Activated T-cell treated with anti-CD3 and anti-CD28 coated beads, Interleukin-2, amount 50 U/mL, for 72 hours (primary cell): ENCODE data around the gene TTF2. TPM values are rescaled to one million over a fixed set of nuclear protein-coding genes. Genes with fewer than 3 reads are reported as not detected.

Experiments used
- ATAC-seq, 2 donors: fragments of 150-1000 bp; cut with Tn5 transposase; replicated peaks in 1 of 2; 2 replicates each; pipeline ENCODE4 v1.10.0; 2021; ENCODE audit warnings: moderate library complexity in 2 of 2, mild to moderate bottlenecking in 1 of 2
- DNase-seq, 2 donors: peaks; one replicate each; pipeline ENCODE4 v3.0.0; 2021 to 2022; ENCODE audit warnings: mixed read lengths in 1 of 2
- H3K27ac Mint-ChIP-seq: one replicate; pipeline ENCODE4 v1.8.0; 2022; ENCODE audit warnings: mild to moderate bottlenecking, moderate library complexity, mixed read lengths
- H3K27me3 Mint-ChIP-seq: one replicate; pipeline ENCODE4 v1.8.0; 2022; ENCODE audit warnings: low read depth, mixed read lengths
- H3K36me3 Mint-ChIP-seq, 2 donors: one replicate each; pipeline ENCODE4 v1.8.0; 2022; ENCODE audit warnings: mixed read lengths in 2 of 2, mild to moderate bottlenecking in 1 of 2; ENCODE audit not compliant: insufficient read depth in 2 of 2
- H3K4me1 Mint-ChIP-seq: one replicate; pipeline ENCODE4 v1.8.0; 2022; ENCODE audit warnings: low read depth, mixed read lengths
- H3K4me3 Mint-ChIP-seq, 2 donors: one replicate each; pipeline ENCODE4 v1.8.0; 2022; ENCODE audit warnings: mild to moderate bottlenecking in 2 of 2, mixed read lengths in 2 of 2, moderate library complexity in 2 of 2
- H3K9me3 Mint-ChIP-seq, 2 donors: one replicate each; pipeline ENCODE4 v1.8.0; 2022; ENCODE audit warnings: mixed read lengths in 2 of 2
- total RNA-seq, 2 donors: library from RNA; stranded (reverse); gene quantifications; one replicate each; pipeline ENCODE4 v1.2.3, GENCODE V29; 2022

TTF2 gene
- total RNA-seq = 100 to 1,000 TPM; 104 to 107 TPM

GRCh38 chr1:117059678-117060440, at the start of gene TTF2:
TTF2 (plus strand) TSS chr1:117060326; CDS start chr1:117060347, 21 bp downstream.
- peak; percentile 90 for ATAC-seq
- H3K9me3 Mint-ChIP-seq = no peaks in the 10 kb centered on the region
- peaks cover 68% of the 10 kb centered on the region for H3K4me1 Mint-ChIP-seq
- DNase-seq = peak; percentile 94 to 98
- no peaks in the 10 kb centered on the region for H3K27me3 Mint-ChIP-seq
- H3K27ac Mint-ChIP-seq = no peak within 1 kb of the TSS
- no peak within 1 kb of the TSS for H3K4me3 Mint-ChIP-seq
- peaks cover 8 to 30% of the 10 kb centered on the region in 2 donors for H3K36me3 Mint-ChIP-seq

GRCh38 chr1:117011334-117011733, 48.8 kb upstream of the TTF2 start:
- Mint-ChIP-seq H3K27ac (no peak overlapping the region), H3K4me1 (peaks cover 63% of the 10 kb centered on the region), H3K9me3 (no peaks in the 10 kb centered on the region), H3K4me3 (no peak overlapping the region), H3K27me3 (no peaks in the 10 kb centered on the region), H3K36me3 (no peaks in the 10 kb centered on the region)
- no peak for ATAC-seq
- DNase-seq = no peak

GRCh38 chr1:117013309-117013858, 46.7 kb upstream of the TTF2 start:
- peaks cover 65% of the 10 kb centered on the region for H3K4me1 Mint-ChIP-seq
- H3K27ac Mint-ChIP-seq = no peak overlapping the region
- no peaks in the 10 kb centered on the region for H3K27me3 Mint-ChIP-seq
- no peak overlapping the region for H3K4me3 Mint-ChIP-seq
- DNase-seq (no peak), ATAC-seq (no peak)
- no peaks in the 10 kb centered on the region for H3K36me3 Mint-ChIP-seq
- no peaks in the 10 kb centered on the region for H3K9me3 Mint-ChIP-seq

- Mint-ChIP-seq H3K9me3 (no peaks in the 10 kb centered on the region), H3K4me3 (peak overlapping the region; percentile 27 to 49), H3K27ac (no peak overlapping the region), H3K4me1 (peaks cover 56% of the 10 kb centered on the region), H3K27me3 (no peaks in the 10 kb centered on the region), H3K36me3 (no peaks in the 10 kb centered on the region)
- peak in 1 of 2 donors; percentile 18 for DNase-seq
- peak; percentile 81 to 82 for ATAC-seq
These were observed 45.9 kb upstream of the TTF2 start for GRCh38 chr1:117014209-117014608.

- peaks cover 49% of the 10 kb centered on the region for H3K4me1 Mint-ChIP-seq
These were observed 44.4 kb upstream of the TTF2 start for GRCh38 chr1:117015724-117016123.

GRCh38 chr1:117017062-117017461, 43.1 kb upstream of the TTF2 start:
- DNase-seq (no peak), ATAC-seq (peak in 1 of 2 donors; percentile 18)
- Mint-ChIP-seq H3K9me3 (no peaks in the 10 kb centered on the region), H3K27ac (no peak overlapping the region), H3K4me3 (no peak overlapping the region), H3K27me3 (no peaks in the 10 kb centered on the region), H3K4me1 (peaks cover 49% of the 10 kb centered on the region), H3K36me3 (no peaks in the 10 kb centered on the region)

More at GRCh38 chr1:117015724-117016123, 44.4 kb upstream of the TTF2 start:
- no peak for DNase-seq
- Mint-ChIP-seq H3K9me3 (no peaks in the 10 kb centered on the region), H3K27me3 (no peaks in the 10 kb centered on the region), H3K36me3 (no peaks in the 10 kb centered on the region), H3K4me3 (peak overlapping the region in 1 of 2 donors; percentile 13), H3K27ac (no peak overlapping the region)
- no peak for ATAC-seq

- no peak for ATAC-seq
- Mint-ChIP-seq H3K4me1 (peaks cover 49% of the 10 kb centered on the region), H3K27me3 (no peaks in the 10 kb centered on the region), H3K4me3 (no peak overlapping the region), H3K36me3 (no peaks in the 10 kb centered on the region), H3K27ac (no peak overlapping the region), H3K9me3 (no peaks in the 10 kb centered on the region)
- no peak for DNase-seq
These were observed 42.5 kb upstream of the TTF2 start for GRCh38 chr1:117017648-117018047.

- no peaks in the 10 kb centered on the region for H3K9me3 Mint-ChIP-seq
- H3K36me3 Mint-ChIP-seq = no peaks in the 10 kb centered on the region
- H3K4me1 Mint-ChIP-seq = peaks cover 23% of the 10 kb centered on the region
- no peak overlapping the region for H3K27ac Mint-ChIP-seq
- no peak for DNase-seq
- no peak overlapping the region for H3K4me3 Mint-ChIP-seq
- no peaks in the 10 kb centered on the region for H3K27me3 Mint-ChIP-seq
- no peak for ATAC-seq
These were observed 39.5 kb upstream of the TTF2 start for GRCh38 chr1:117020526-117021156.

- Mint-ChIP-seq H3K9me3 (no peaks in the 10 kb centered on the region), H3K4me1 (peaks cover 8% of the 10 kb centered on the region), H3K27me3 (no peaks in the 10 kb centered on the region), H3K36me3 (no peaks in the 10 kb centered on the region), H3K27ac (no peak overlapping the region), H3K4me3 (no peak overlapping the region)
- DNase-seq (no peak), ATAC-seq (no peak)
These were observed 38.0 kb upstream of the TTF2 start for GRCh38 chr1:117022114-117022513.

GRCh38 chr1:117025568-117025967, 34.6 kb upstream of the TTF2 start:
- no peaks in the 10 kb centered on the region for H3K27me3 Mint-ChIP-seq
- ATAC-seq (no peak), DNase-seq (no peak)
- no peaks in the 10 kb centered on the region for H3K9me3 Mint-ChIP-seq
- no peaks in the 10 kb centered on the region for H3K36me3 Mint-ChIP-seq
- peaks cover 8% of the 10 kb centered on the region for H3K4me1 Mint-ChIP-seq
- no peak overlapping the region for H3K27ac Mint-ChIP-seq
- H3K4me3 Mint-ChIP-seq = no peak overlapping the region

GRCh38 chr1:117026361-117026760, 33.8 kb upstream of the TTF2 start:
- DNase-seq = no peak
- no peak overlapping the region for H3K4me3 Mint-ChIP-seq
- no peak overlapping the region for H3K27ac Mint-ChIP-seq
- H3K4me1 Mint-ChIP-seq = peaks cover 11% of the 10 kb centered on the region
- no peaks in the 10 kb centered on the region for H3K9me3 Mint-ChIP-seq
- H3K27me3 Mint-ChIP-seq = no peaks in the 10 kb centered on the region
- H3K36me3 Mint-ChIP-seq = no peaks in the 10 kb centered on the region
- ATAC-seq = no peak

- Mint-ChIP-seq H3K4me3 (no peak overlapping the region), H3K4me1 (peaks cover 11% of the 10 kb centered on the region), H3K27me3 (no peaks in the 10 kb centered on the region), H3K9me3 (no peaks in the 10 kb centered on the region), H3K36me3 (no peaks in the 10 kb centered on the region), H3K27ac (no peak overlapping the region)
- ATAC-seq = no peak
- no peak for DNase-seq
These were observed 30.4 kb upstream of the TTF2 start for GRCh38 chr1:117029685-117030084.

GRCh38 chr1:117030271-117030877, 29.8 kb upstream of the TTF2 start:
- Mint-ChIP-seq H3K27me3 (no peaks in the 10 kb centered on the region), H3K27ac (peak overlapping the region; percentile 27)
- peak in 1 of 2 donors; percentile 26 for ATAC-seq

More at GRCh38 chr1:117030271-117030877, 29.8 kb upstream of the TTF2 start:
- H3K36me3 Mint-ChIP-seq = no peaks in the 10 kb centered on the region
- peaks cover 11% of the 10 kb centered on the region for H3K4me1 Mint-ChIP-seq
- DNase-seq = no peak
- H3K4me3 Mint-ChIP-seq = peak overlapping the region in 1 of 2 donors; percentile 3
- no peaks in the 10 kb centered on the region for H3K9me3 Mint-ChIP-seq
